NCI-H2227 (cell line): ENCODE measurements around the gene FBXO27.
A peak's percentile ranks its signal among the peaks of the same experiment; 100 is the strongest.
"Not testable (repeated sequence)": the region's sequence is repeated elsewhere in the genome, so short reads cannot be mapped to it uniquely, and the experiment has no call there.

ENCODE experiments used
- DNase-seq: peaks from one replicate; lab custom pipeline; 2025; ENCODE audit not compliant: unreplicated experiment; lab: John Stamatoyannopoulos, UW

FBXO27 gene

GRCh38 chr19:38989066-38989605 is 43.2 kb downstream of the FBXO27 start:
- DNase-seq = peak; percentile 81

DNA sequence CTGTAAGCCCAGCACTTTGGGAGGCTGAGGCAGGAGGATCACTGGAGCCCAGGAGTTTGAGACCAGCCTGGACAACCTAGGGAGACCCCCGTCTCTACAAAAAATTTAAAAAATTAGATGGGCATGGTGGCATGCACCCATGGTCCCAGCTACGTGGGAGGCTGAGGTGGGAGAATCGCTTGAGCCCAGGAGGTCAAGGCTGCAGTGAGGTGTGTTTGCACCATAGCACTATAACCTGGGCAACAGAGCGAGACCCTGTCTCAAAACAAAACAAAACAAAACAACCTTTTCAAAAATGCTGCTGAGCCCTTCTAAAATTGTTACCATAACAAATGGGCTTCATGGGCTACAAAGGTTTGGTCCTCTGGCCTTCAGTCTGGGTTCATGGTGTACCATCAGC is 43.7 kb downstream of the FBXO27 start:
- DNase-seq = not testable (repeated sequence)

- not testable (repeated sequence) for DNase-seq
Measured at GRCh38 chr19:38987745-38988144, 44.6 kb downstream of the FBXO27 start.

- DNase-seq = no peak
Measured at GRCh38 chr19:38985262-38985661, 47.1 kb downstream of the FBXO27 start.

DNA sequence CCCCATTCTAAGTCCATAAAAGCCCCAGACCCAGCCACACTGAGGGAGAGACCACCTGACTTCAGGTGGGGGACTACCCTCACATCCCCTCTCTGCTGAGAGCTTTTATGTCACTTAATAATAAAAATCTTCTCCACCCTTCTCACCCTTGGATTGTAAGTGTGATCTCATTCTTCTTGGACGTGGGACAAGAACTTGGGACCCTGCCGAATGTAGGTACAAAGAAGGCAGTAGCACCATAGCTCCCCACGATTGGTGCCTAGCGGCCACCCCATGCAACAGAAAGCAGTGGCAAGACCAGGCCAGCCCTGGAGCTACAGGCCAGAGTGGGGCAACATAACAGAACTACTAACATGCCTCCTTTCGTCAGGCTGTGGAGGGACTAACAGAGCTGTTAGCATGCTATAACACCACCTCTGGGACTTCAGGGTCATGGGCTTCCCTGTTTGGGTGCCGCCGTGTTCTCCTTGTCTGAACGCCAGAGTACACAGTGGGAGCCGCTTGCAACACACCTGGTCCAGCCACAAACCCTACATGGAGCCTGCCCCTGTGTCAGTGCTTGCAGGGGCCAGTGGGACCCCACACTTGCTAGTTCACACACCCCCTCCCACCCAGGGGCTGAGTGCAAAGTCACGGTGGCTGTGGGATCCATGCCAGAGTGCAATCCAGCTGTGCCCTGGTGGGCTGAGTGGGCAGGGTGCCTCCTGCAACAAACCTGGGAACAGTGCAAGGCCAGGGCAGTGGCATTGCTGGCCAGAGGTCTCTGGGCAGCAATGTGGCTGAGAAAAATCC is 51.6 kb downstream of the FBXO27 start:
- no peak for DNase-seq

GRCh38 chr19:38979812-38980211 is 52.5 kb downstream of the FBXO27 start:
- DNase-seq = no peak

- DNase-seq = no peak
Measured at GRCh38 chr19:38978326-38978689, 54.0 kb downstream of the FBXO27 start.

- DNase-seq = no peak
Measured at GRCh38 chr19:38977445-38978325, 54.7 kb downstream of the FBXO27 start.

GRCh38 chr19:38975861-38976271 is 56.5 kb downstream of the FBXO27 start:
- DNase-seq = no peak

- peak; percentile 97 for DNase-seq
Measured at GRCh38 chr19:38975214-38975860, 57.0 kb downstream of the FBXO27 start, which contains the start of gene FBXO17. Gene FBXO17, minus strand, starts transcription at chr19:38975742. Its CDS starts 25,423 bp downstream, at chr19:38950319.

GRCh38 chr19:38974624-38975213 is 57.6 kb downstream of the FBXO27 start:
- DNase-seq = peak; percentile 72
